WTC11 (cell line): Measurements from ENCODE around the gene NRSN2.

Source experiments
- CDX4 ChIP-seq: fragments of 250-450 bp; sonication (Bioruptor Pico); IDR thresholded peaks from 2 replicates; pipeline ENCODE4 v1.9.0; 2021; ENCODE audit warnings: moderate library complexity, mild to moderate bottlenecking, inconsistent platforms, borderline replicate concordance
- CREB1 ChIP-seq: sonication (generic); formaldehyde crosslinking; IDR thresholded peaks from 2 replicates; pipeline ENCODE4 v1.8.0; 2023; ENCODE audit warnings: mild to moderate bottlenecking, missing genetic modification reagents
- FOXK1 ChIP-seq: sonication (generic); formaldehyde crosslinking; IDR thresholded peaks from 2 replicates; pipeline ENCODE4 v1.8.0; 2022; ENCODE audit warnings: mild to moderate bottlenecking, moderate library complexity, missing genetic modification reagents
- GABPB1 ChIP-seq: sonication (generic); formaldehyde crosslinking; IDR thresholded peaks from 2 replicates; pipeline ENCODE4 v1.8.1; 2023; ENCODE audit warnings: mild to moderate bottlenecking, missing genetic modification reagents
- KAT7 ChIP-seq: sonication (generic); formaldehyde crosslinking; IDR thresholded peaks from 2 replicates; pipeline ENCODE4 v1.8.1; 2023; ENCODE audit warnings: missing genetic modification reagents, mild to moderate bottlenecking, borderline replicate concordance
- NR1H2 ChIP-seq: sonication (generic); formaldehyde crosslinking; IDR thresholded peaks from 2 replicates; pipeline ENCODE4 v1.9.0; 2021; ENCODE audit warnings: mild to moderate bottlenecking, moderate library complexity, missing genetic modification reagents
- PRDM15 ChIP-seq: sonication (generic); formaldehyde crosslinking; IDR thresholded peaks from 2 replicates; pipeline ENCODE4 v1.8.0; 2022; ENCODE audit warnings: missing genetic modification reagents
- SMAD3 ChIP-seq: sonication (generic); formaldehyde crosslinking; IDR thresholded peaks from 2 replicates; pipeline ENCODE4 v1.8.0; 2022; ENCODE audit warnings: missing genetic modification reagents, mild to moderate bottlenecking, borderline replicate concordance
- SMAD4 ChIP-seq: sonication (generic); formaldehyde crosslinking; IDR thresholded peaks from 2 replicates; pipeline ENCODE4 v1.8.0; 2022; ENCODE audit warnings: mild to moderate bottlenecking, missing genetic modification reagents
- SP1 ChIP-seq: sonication (generic); formaldehyde crosslinking; conservative IDR thresholded peaks from 2 replicates; pipeline ENCODE4 v1.8.1; 2022; ENCODE audit warnings: missing genetic modification reagents
- USF2 ChIP-seq: sonication (generic); formaldehyde crosslinking; IDR thresholded peaks from 2 replicates; pipeline ENCODE4 v1.8.1; 2023; ENCODE audit warnings: mild to moderate bottlenecking, missing genetic modification reagents, moderate library complexity
- ZNF416 ChIP-seq: fragments of 250-450 bp; sonication (Bioruptor Pico); IDR thresholded peaks from 2 replicates; pipeline ENCODE4 v1.9.0; 2021; ENCODE audit warnings: mild to moderate bottlenecking, inconsistent platforms
- TF ChIP-seq, protein P1 (sequence below): fragments of 200-600 bp; IDR thresholded peaks from 2 replicates; pipeline ENCODE4 v1.8.0; 2022; ENCODE audit warnings: antibody characterized with exemption
- TF ChIP-seq, protein P2 (sequence below): sonication (generic); formaldehyde crosslinking; IDR thresholded peaks from 2 replicates; pipeline ENCODE4 v1.8.0; 2023; ENCODE audit warnings: missing genetic modification reagents, mild to moderate bottlenecking, borderline replicate concordance

DNA sequence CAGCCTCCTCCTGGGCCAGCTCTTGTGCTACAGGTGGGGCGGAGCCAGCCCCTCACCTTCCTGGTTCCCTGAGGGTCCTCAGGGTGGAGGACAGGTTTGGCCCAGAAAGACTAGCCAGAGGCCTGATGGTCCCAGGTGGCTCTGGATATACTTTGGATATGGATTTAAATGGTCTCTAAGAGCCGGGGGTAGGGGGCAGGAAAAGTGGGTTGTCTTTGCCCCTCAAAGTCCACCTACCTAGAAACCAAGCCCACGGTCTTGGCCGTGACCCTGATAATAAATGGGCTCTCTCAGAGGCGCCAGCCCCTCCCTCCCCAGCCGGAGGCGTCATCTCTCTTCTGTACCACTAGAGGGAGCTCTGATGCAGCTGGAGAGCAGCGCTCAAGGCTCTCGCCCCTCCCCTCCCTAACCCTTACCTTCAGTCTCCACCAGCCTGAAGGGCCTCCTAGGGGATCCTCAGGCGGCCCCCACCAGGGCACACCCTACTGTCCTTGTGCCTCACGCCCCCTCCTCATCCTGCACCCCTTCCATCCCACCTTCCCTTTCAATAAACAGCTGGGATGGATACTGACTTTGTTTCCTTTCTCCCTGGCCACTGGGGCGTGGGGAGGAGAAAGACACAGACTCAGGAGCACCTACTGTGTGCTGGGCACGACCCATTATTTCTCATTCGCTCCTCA lies 7.5 kb downstream of the NRSN2 start:
- TF ChIP-seq, protein P1, sequence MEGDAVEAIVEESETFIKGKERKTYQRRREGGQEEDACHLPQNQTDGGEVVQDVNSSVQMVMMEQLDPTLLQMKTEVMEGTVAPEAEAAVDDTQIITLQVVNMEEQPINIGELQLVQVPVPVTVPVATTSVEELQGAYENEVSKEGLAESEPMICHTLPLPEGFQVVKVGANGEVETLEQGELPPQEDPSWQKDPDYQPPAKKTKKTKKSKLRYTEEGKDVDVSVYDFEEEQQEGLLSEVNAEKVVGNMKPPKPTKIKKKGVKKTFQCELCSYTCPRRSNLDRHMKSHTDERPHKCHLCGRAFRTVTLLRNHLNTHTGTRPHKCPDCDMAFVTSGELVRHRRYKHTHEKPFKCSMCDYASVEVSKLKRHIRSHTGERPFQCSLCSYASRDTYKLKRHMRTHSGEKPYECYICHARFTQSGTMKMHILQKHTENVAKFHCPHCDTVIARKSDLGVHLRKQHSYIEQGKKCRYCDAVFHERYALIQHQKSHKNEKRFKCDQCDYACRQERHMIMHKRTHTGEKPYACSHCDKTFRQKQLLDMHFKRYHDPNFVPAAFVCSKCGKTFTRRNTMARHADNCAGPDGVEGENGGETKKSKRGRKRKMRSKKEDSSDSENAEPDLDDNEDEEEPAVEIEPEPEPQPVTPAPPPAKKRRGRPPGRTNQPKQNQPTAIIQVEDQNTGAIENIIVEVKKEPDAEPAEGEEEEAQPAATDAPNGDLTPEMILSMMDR: peak; percentile 95
- no peak for TF ChIP-seq PRDM15 (CRISPR knock-in tag)
- no peak for TF ChIP-seq FOXK1 (CRISPR knock-in tag)
- TF ChIP-seq CREB1: no peak
- TF ChIP-seq SP1: no peak
- no peak for TF ChIP-seq SMAD4 (CRISPR knock-in tag)
- TF ChIP-seq, protein P2, sequence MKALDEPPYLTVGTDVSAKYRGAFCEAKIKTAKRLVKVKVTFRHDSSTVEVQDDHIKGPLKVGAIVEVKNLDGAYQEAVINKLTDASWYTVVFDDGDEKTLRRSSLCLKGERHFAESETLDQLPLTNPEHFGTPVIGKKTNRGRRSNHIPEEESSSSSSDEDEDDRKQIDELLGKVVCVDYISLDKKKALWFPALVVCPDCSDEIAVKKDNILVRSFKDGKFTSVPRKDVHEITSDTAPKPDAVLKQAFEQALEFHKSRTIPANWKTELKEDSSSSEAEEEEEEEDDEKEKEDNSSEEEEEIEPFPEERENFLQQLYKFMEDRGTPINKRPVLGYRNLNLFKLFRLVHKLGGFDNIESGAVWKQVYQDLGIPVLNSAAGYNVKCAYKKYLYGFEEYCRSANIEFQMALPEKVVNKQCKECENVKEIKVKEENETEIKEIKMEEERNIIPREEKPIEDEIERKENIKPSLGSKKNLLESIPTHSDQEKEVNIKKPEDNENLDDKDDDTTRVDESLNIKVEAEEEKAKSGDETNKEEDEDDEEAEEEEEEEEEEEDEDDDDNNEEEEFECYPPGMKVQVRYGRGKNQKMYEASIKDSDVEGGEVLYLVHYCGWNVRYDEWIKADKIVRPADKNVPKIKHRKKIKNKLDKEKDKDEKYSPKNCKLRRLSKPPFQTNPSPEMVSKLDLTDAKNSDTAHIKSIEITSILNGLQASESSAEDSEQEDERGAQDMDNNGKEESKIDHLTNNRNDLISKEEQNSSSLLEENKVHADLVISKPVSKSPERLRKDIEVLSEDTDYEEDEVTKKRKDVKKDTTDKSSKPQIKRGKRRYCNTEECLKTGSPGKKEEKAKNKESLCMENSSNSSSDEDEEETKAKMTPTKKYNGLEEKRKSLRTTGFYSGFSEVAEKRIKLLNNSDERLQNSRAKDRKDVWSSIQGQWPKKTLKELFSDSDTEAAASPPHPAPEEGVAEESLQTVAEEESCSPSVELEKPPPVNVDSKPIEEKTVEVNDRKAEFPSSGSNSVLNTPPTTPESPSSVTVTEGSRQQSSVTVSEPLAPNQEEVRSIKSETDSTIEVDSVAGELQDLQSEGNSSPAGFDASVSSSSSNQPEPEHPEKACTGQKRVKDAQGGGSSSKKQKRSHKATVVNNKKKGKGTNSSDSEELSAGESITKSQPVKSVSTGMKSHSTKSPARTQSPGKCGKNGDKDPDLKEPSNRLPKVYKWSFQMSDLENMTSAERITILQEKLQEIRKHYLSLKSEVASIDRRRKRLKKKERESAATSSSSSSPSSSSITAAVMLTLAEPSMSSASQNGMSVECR (CRISPR knock-in tag): no peak
- TF ChIP-seq SMAD3 (CRISPR knock-in tag): no peak
- TF ChIP-seq GABPB1: peak; percentile 78; the same call in 1 of the 2 replicates
- no peak for TF ChIP-seq NR1H2 (CRISPR knock-in tag)
- no peak for TF ChIP-seq ZNF416 (CRISPR knock-in tag)
- TF ChIP-seq CDX4 (CRISPR knock-in tag): no peak
- TF ChIP-seq KAT7: no peak
- no peak for TF ChIP-seq USF2 (CRISPR knock-in tag)
